Renal cortex interstitium (tissue), 11 donors: ENCODE results near the gene NKD2. TPM values are rescaled to one million over a fixed set of nuclear protein-coding genes. Genes with fewer than 3 reads are reported as not detected.

Experiments used
- DNase-seq, 11 donors: peaks; one replicate each; pipeline ENCODE4 v3.0.0-alpha.2; 2013; ENCODE audit warnings: low read depth in 9 of 11, low spot score in 4 of 11; ENCODE audit errors: extremely low read depth in 1 of 11
- polyA plus RNA-seq, 3 donors: library from polyadenylated mRNA; unstranded; fragments of 120-200 nt; gene quantifications; one replicate each; pipeline ENCODE4 v1.2.1, GENCODE V29; 2013; ENCODE audit not compliant: insufficient read length in 3 of 3

The NKD2 gene
- polyA plus RNA-seq, 3 donors: 10.5 to 29.6 (median 17.9) TPM

DNA sequence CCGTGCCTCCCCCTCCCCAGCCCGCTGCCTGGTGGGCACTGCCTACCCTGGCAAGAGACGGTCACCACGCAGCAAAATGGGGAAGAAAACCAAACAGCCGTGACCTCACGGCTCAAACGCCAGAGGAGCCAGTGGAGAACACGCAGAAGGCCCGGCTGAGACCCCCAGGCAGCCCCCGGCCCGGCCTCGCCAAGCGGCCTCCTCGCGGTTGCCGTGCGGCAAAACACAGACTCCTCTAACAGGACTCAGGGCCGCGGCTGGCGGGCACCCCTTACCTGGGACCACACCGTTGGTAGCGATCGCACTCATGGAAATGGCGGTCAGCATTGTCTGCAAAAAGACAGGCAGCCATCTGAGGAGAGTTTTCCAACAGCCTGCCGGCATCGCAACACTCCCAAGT lies 79.4 kb downstream of the NKD2 start:
- DNase-seq: no peak

Other genes starting within 250 kb of the NKD2 start
- gene ZDHHC11B, start 224.1 kb upstream of the NKD2 start, polyA plus RNA-seq: 1 to 10 TPM; 8.2 to 9.0 (median 8.6) TPM
- 10 to 100 TPM in 2 of 3 donors, 1 to 10 TPM in 1; 4.8 to 11.8 (median 10.1) TPM for gene ZDHHC11, start 157.8 kb upstream of the NKD2 start, polyA plus RNA-seq
- 10 to 100 TPM; 38.7 to 46.1 (median 42.4) TPM for gene BRD9, start 116.0 kb upstream of the NKD2 start, polyA plus RNA-seq
- gene TRIP13, start 115.9 kb upstream of the NKD2 start, polyA plus RNA-seq: 10 to 100 TPM; 11.0 to 19.0 (median 16.1) TPM
- gene SLC12A7, start 103.3 kb downstream of the NKD2 start, polyA plus RNA-seq: 10 to 100 TPM; 33.2 to 51.6 (median 46.1) TPM
- gene SLC6A19, start 192.8 kb downstream of the NKD2 start, polyA plus RNA-seq: 10 to 100 TPM; 51.8 to 83.3 (median 56.1) TPM
- 1 to 10 TPM in 2 of 3 donors, under 1 TPM in 1; 0.12 to 4.6 (median 3.4) TPM for gene SLC6A18, start 216.6 kb downstream of the NKD2 start, polyA plus RNA-seq